ENCODE measurements around the gene PRR23E.

The PRR23E gene

GRCh38 chr3:127206611-127207516 is 13.9 kb downstream of the PRR23E start:
- TF ChIP-seq CTCF (IDR thresholded peaks at IDR 0.05; ENCODE audit: low read depth, low read length) = no peak
- no peak overlapping the region for H3K4me3 ChIP-seq (ENCODE audit: low read depth, low read length)

- H3K4me3 ChIP-seq (ENCODE audit: low read depth, low read length) = no peak overlapping the region
- TF ChIP-seq CTCF (IDR thresholded peaks at IDR 0.05; ENCODE audit: low read depth, low read length) = no peak
Measured at GRCh38 chr3:127207727-127208482, 15.0 kb downstream of the PRR23E start.

GRCh38 chr3:127208483-127209100 is 15.7 kb downstream of the PRR23E start:
- no peak for TF ChIP-seq CTCF (IDR thresholded peaks at IDR 0.05; ENCODE audit: low read depth, low read length)
- no peak overlapping the region for H3K4me3 ChIP-seq (ENCODE audit: low read depth, low read length)

- no peak for TF ChIP-seq CTCF (IDR thresholded peaks at IDR 0.05; ENCODE audit: low read depth, low read length)
- H3K4me3 ChIP-seq (ENCODE audit: low read depth, low read length) = no peak overlapping the region
Measured at GRCh38 chr3:127209155-127209839, 16.4 kb downstream of the PRR23E start.

GRCh38 chr3:127209840-127210653 is 17.1 kb downstream of the PRR23E start:
- TF ChIP-seq CTCF (IDR thresholded peaks at IDR 0.05; ENCODE audit: low read depth, low read length) = no peak
- no peak overlapping the region for H3K4me3 ChIP-seq (ENCODE audit: low read depth, low read length)

- TF ChIP-seq CTCF (IDR thresholded peaks at IDR 0.05; ENCODE audit: low read depth, low read length) = no peak
- no peak overlapping the region for H3K4me3 ChIP-seq (ENCODE audit: low read depth, low read length)
Measured at GRCh38 chr3:127210654-127210943, 17.7 kb downstream of the PRR23E start.

All from WI38 (cell line).